ENCODE data around the gene IL12A.

Gene IL12A

GRCh38 chr3:160027541-160028195, 39.0 kb downstream of the IL12A start:
- no peak for DNase-seq (ENCODE audit: low read depth in 2 of 2)

GRCh38 chr3:160035757-160036156, 47.1 kb downstream of the IL12A start:
- no peak for DNase-seq (ENCODE audit: low read depth in 2 of 2)

- DNase-seq (ENCODE audit: low read depth in 2 of 2), result no peak
These were observed 50.4 kb downstream of the IL12A start for GRCh38 chr3:160038862-160039562.

GRCh38 chr3:160040181-160040580, 51.5 kb downstream of the IL12A start:
- no peak for DNase-seq (ENCODE audit: low read depth in 2 of 2)

- DNase-seq (ENCODE audit: low read depth in 2 of 2), result no peak
These were observed 52.8 kb downstream of the IL12A start for GRCh38 chr3:160041465-160041864.

GRCh38 chr3:160044121-160044520, 55.5 kb downstream of the IL12A start:
- DNase-seq (ENCODE audit: low read depth in 2 of 2), result no peak
